ENCODE measurements around the gene CRISP2. TPM values are rescaled to one million over a fixed set of nuclear protein-coding genes. Genes with fewer than 3 reads are reported as not detected.

CRISP2 gene
- total and polyA plus RNA-seq, 2 donors (not counting 3 experiments of a cell fraction or from before 2014, with no cell fraction given): not detected

DNA sequence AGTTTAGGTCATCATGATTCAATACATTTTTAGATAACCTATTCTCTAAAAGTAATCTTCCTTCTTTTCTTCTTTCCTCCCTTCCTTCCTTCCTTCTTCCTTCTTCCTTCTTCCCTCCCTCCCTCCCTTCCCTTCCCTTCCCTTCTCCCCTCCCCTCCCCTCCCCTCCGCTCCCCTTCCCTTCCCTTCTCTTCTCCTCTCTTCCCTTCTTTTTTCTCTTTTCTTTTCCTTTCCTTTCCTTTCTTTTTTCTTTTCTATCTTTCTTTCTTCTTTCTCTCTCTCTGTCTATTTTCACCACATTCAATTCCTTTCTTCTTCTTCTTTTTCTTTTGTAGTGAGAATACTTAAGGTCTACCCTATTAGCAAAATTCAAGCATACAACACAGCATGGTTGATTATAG is 59.4 kb downstream of the CRISP2 start:
- Histone ChIP-seq H3K4me1 (ENCODE audit: control insufficient read depth, extremely low read depth, insufficient read depth, low read length) (no peaks in the 10 kb centered on the region), H3K4me2 (ENCODE audit: insufficient read depth, low read length) (no peak overlapping the region), H3K27ac (ENCODE audit: insufficient read depth, low read depth, low read length) (no peak overlapping the region), H3K4me3 (replicated peaks in 1 of 3; ENCODE audit: insufficient read depth in 1 of 3, low read depth in 1 of 3, low read length in 3 of 3) (no peak overlapping the region), H3K9me1 (replicated peaks; ENCODE audit: control insufficient read depth, extremely low read depth, insufficient read depth, low read length) (no peaks in the 10 kb centered on the region), H3K27me3 (ENCODE audit: control insufficient read depth in 2 of 2, insufficient read depth in 2 of 2, low read length in 2 of 2) (peaks cover 0 to 2% of the 10 kb centered on the region in 2 experiments), H3K79me2 (ENCODE audit: control insufficient read depth, insufficient read depth, low read length) (no peaks in the 10 kb centered on the region), H3K36me3 (ENCODE audit: control insufficient read depth in 2 of 2, extremely low read depth in 1 of 2, insufficient read depth in 2 of 2, low read length in 2 of 2) (no peaks in the 10 kb centered on the region), H4K20me1 (replicated peaks; ENCODE audit: control insufficient read depth, extremely low read depth, insufficient read depth, low read length) (no peaks in the 10 kb centered on the region), H2AFZ (ENCODE audit: low read depth, low read length) (no peak overlapping the region), H3K9me3 (replicated peaks; ENCODE audit: control insufficient read depth, insufficient read depth, low read length) (no peaks in the 10 kb centered on the region), H3K9ac (replicated peaks; ENCODE audit: extremely low read depth, insufficient read depth, low read length) (no peak overlapping the region)
- DNase-seq (ENCODE audit: low read depth, low spot score): no peak
- ChIA-PET POLR2A (no interaction called here), CTCF (no interaction called here)
- dilution Hi-C loops (cut with MboI; ENCODE audit: extremely low pct_ligation_motif_present, low sequenced_read_pairs): no loop called here
- no TSS peak for BruUV-seq (replicated peaks)
- FAIRE-seq: no peak
- intact Hi-C loops (cut with micrococcal nuclease): no loop called here
- TF ChIP-seq, protein P1, sequence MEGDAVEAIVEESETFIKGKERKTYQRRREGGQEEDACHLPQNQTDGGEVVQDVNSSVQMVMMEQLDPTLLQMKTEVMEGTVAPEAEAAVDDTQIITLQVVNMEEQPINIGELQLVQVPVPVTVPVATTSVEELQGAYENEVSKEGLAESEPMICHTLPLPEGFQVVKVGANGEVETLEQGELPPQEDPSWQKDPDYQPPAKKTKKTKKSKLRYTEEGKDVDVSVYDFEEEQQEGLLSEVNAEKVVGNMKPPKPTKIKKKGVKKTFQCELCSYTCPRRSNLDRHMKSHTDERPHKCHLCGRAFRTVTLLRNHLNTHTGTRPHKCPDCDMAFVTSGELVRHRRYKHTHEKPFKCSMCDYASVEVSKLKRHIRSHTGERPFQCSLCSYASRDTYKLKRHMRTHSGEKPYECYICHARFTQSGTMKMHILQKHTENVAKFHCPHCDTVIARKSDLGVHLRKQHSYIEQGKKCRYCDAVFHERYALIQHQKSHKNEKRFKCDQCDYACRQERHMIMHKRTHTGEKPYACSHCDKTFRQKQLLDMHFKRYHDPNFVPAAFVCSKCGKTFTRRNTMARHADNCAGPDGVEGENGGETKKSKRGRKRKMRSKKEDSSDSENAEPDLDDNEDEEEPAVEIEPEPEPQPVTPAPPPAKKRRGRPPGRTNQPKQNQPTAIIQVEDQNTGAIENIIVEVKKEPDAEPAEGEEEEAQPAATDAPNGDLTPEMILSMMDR (IDR thresholded peaks at IDR 0.05; ENCODE audit: extremely low read depth in 1 of 2, insufficient read depth in 1 of 2, low read depth in 1 of 2, low read length in 2 of 2): no peak
- no peak for TF ChIP-seq EZH2 (IDR thresholded peaks at IDR 0.05; ENCODE audit: borderline replicate concordance, low read depth, low read length, severe bottlenecking)
- no peak for TF ChIP-seq GATA2 (IDR thresholded peaks at IDR 0.05; ENCODE audit: insufficient read depth, insufficient read length, low read depth, low read length)
- TF ChIP-seq POLR2A (IDR thresholded peaks at IDR 0.05; ENCODE audit: low read depth, low read length): no peak
- TF ChIP-seq MYC (IDR thresholded peaks at IDR 0.05; ENCODE audit: low read depth, low read length): no peak
- TF ChIP-seq, protein P2, sequence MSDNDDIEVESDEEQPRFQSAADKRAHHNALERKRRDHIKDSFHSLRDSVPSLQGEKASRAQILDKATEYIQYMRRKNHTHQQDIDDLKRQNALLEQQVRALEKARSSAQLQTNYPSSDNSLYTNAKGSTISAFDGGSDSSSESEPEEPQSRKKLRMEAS (IDR thresholded peaks at IDR 0.05; ENCODE audit: insufficient read depth, insufficient read length): no peak
- no peak for TF ChIP-seq JUN (IDR thresholded peaks at IDR 0.05; ENCODE audit: borderline replicate concordance, insufficient read depth, insufficient read length, low read depth)
- TF ChIP-seq FOS (IDR thresholded peaks at IDR 0.05; ENCODE audit: borderline replicate concordance, insufficient read depth, low read length): no peak
- no peak for TF ChIP-seq POLR2AphosphoS5 (IDR thresholded peaks at IDR 0.05; ENCODE audit: insufficient read depth, low read depth, low read length)
